ENCODE measurements around the gene PDE11A. TPM values are rescaled to one million over a fixed set of nuclear protein-coding genes. Genes with fewer than 3 reads are reported as not detected.

Gene PDE11A
- total RNA-seq, 1 experiment from 2014 or later: not detected

DNA sequence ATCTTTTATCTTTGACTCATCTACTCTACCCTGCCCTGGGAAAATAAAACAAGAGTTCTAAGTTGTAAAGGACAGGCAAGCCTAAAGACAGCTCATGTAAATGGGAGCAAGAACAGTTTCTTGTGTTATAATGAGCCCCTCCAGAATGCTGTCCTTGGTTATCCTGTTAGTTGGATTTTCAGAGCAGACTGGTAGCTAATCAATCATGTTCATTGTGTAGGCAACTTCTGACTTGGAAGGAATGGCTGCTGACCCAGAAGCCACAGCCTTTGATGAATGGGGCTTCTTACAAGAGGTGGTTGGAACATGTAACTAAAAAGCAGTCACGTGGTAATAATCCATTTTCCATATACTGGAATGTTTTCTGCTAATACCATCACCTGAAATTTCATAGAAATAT is 425.8 kb downstream of the PDE11A start:
- BruUV-seq (replicated peaks): no TSS peak
- intact Hi-C loops (cut with micrococcal nuclease): no loop called here
- DNase-seq (ENCODE audit: unreplicated experiment): no peak
- TF ChIP-seq, protein P1, sequence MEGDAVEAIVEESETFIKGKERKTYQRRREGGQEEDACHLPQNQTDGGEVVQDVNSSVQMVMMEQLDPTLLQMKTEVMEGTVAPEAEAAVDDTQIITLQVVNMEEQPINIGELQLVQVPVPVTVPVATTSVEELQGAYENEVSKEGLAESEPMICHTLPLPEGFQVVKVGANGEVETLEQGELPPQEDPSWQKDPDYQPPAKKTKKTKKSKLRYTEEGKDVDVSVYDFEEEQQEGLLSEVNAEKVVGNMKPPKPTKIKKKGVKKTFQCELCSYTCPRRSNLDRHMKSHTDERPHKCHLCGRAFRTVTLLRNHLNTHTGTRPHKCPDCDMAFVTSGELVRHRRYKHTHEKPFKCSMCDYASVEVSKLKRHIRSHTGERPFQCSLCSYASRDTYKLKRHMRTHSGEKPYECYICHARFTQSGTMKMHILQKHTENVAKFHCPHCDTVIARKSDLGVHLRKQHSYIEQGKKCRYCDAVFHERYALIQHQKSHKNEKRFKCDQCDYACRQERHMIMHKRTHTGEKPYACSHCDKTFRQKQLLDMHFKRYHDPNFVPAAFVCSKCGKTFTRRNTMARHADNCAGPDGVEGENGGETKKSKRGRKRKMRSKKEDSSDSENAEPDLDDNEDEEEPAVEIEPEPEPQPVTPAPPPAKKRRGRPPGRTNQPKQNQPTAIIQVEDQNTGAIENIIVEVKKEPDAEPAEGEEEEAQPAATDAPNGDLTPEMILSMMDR (IDR thresholded peaks at IDR 0.05; ENCODE audit: unreplicated experiment): no peak
- Mint-ChIP-seq H3K27ac (ENCODE audit: low read depth, unreplicated experiment) (no peak overlapping the region), H3K4me3 (ENCODE audit: unreplicated experiment) (no peak overlapping the region), H3K9me3 (ENCODE audit: unreplicated experiment) (no peaks in the 10 kb centered on the region), H3K27me3 (ENCODE audit: insufficient read depth, unreplicated experiment) (peaks cover 4% of the 10 kb centered on the region), H3K36me3 (ENCODE audit: insufficient read depth, unreplicated experiment) (no peaks in the 10 kb centered on the region), H3K4me1 (ENCODE audit: insufficient read depth, unreplicated experiment) (no peaks in the 10 kb centered on the region)
- CTCF ChIA-PET: interaction anchor here (0.6 to 1.2 kb wide), 2 partner anchors 77 to 90 kb away, joined by 3 read pairs; no protein-coding TSS in a partner anchor
- POLR2A ChIA-PET: interaction anchor here (0.7 kb wide), 1 partner anchor 684 kb away, joined by 3 read pairs; no protein-coding TSS in a partner anchor

DNA sequence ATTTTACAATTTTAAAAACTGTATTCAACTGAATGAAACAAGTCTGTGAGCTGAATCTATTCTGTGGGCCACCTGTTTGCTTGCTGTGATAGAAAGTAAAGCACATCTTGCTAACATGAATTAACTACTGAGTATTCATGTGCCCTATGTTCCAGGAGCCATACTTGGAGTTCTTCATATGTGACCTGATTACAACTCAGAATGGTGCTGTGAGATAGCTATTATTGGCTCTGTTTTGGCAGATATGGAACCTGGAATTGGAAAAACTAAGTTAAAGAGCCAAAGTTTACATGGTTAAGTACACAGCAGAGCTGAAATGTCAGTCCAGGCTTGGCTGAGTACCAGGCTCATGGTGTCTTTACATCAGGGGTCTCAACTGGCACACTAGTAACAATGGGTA is 426.3 kb downstream of the PDE11A start:
- H3K27ac Mint-ChIP-seq (ENCODE audit: low read depth, unreplicated experiment): no peak overlapping the region
- DNase-seq (ENCODE audit: unreplicated experiment): no peak
- TF ChIP-seq, protein P1 (IDR thresholded peaks at IDR 0.05; ENCODE audit: unreplicated experiment): no peak
- no TSS peak for BruUV-seq (replicated peaks)
- H3K36me3 Mint-ChIP-seq (ENCODE audit: insufficient read depth, unreplicated experiment): no peaks in the 10 kb centered on the region
- intact Hi-C loops (cut with micrococcal nuclease): no loop called here
- H3K27me3 Mint-ChIP-seq (ENCODE audit: insufficient read depth, unreplicated experiment): no peaks in the 10 kb centered on the region
- POLR2A ChIA-PET: no interaction called here
- CTCF ChIA-PET: interaction anchor here (1.2 kb wide), 1 partner anchor 90 kb away, joined by 3 read pairs; no protein-coding TSS in a partner anchor
- H3K4me3 Mint-ChIP-seq (ENCODE audit: unreplicated experiment): no peak overlapping the region
- no peaks in the 10 kb centered on the region for H3K9me3 Mint-ChIP-seq (ENCODE audit: unreplicated experiment)
- no peaks in the 10 kb centered on the region for H3K4me1 Mint-ChIP-seq (ENCODE audit: insufficient read depth, unreplicated experiment)

DNA sequence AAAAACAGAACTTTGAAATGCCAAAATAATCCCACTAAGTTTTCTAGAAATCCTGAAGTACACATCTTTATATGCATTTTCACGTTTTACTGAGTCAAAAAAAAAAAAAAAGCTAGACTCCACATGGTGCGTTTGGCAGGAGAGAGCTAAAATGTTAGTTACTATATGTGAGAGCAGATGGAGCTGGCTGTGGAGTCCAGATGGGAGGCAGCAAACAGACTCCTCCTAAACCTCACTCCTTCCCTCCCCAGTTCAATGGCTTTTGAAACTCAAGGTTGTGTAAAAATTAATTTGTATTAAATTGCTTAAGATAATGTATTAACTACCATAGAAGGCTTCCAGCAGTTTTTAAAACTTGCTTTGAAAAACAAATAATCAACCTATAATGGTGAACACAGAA is 431.2 kb downstream of the PDE11A start:
- Mint-ChIP-seq H3K27me3 (ENCODE audit: insufficient read depth, unreplicated experiment) (no peaks in the 10 kb centered on the region), H3K4me1 (ENCODE audit: insufficient read depth, unreplicated experiment) (no peaks in the 10 kb centered on the region), H3K4me3 (ENCODE audit: unreplicated experiment) (no peak overlapping the region), H3K27ac (ENCODE audit: low read depth, unreplicated experiment) (no peak overlapping the region), H3K36me3 (ENCODE audit: insufficient read depth, unreplicated experiment) (no peaks in the 10 kb centered on the region), H3K9me3 (ENCODE audit: unreplicated experiment) (no peaks in the 10 kb centered on the region)
- no TSS peak for BruUV-seq (replicated peaks)
- ChIA-PET CTCF (interaction anchor here (0.6 to 0.7 kb wide), 2 partner anchors 14 to 307 kb away, joined by 3 read pairs; no protein-coding TSS in a partner anchor), POLR2A (no interaction called here)
- no peak for DNase-seq (ENCODE audit: unreplicated experiment)
- TF ChIP-seq, protein P1 (IDR thresholded peaks at IDR 0.05; ENCODE audit: unreplicated experiment): no peak
- intact Hi-C loops (cut with micrococcal nuclease): no loop called here

DNA sequence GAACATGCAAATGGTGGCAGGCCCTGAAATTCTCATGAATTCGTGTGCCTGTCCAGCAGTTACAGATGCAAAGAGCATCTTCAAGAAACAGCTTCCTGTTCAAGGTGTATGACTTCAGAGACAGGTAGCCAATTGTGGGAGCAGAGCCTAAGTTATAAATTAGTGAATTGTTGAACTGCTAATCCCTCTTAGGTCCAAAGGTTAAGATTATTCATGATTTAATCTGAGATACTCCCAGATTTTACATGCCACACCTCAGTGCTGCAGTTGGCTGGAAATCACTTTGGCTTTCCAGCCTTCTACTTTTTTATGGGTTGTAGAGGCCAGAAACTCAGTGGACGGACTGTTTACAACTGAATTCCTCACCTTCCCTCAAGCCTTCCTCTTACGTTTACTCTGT is 432.2 kb downstream of the PDE11A start:
- TF ChIP-seq, protein P1 (IDR thresholded peaks at IDR 0.05; ENCODE audit: unreplicated experiment): no peak
- Mint-ChIP-seq H3K27ac (ENCODE audit: low read depth, unreplicated experiment) (no peak overlapping the region), H3K9me3 (ENCODE audit: unreplicated experiment) (no peaks in the 10 kb centered on the region), H3K27me3 (ENCODE audit: insufficient read depth, unreplicated experiment) (no peaks in the 10 kb centered on the region), H3K4me3 (ENCODE audit: unreplicated experiment) (no peak overlapping the region), H3K36me3 (ENCODE audit: insufficient read depth, unreplicated experiment) (no peaks in the 10 kb centered on the region), H3K4me1 (ENCODE audit: insufficient read depth, unreplicated experiment) (no peaks in the 10 kb centered on the region)
- BruUV-seq (replicated peaks): no TSS peak
- no peak for DNase-seq (ENCODE audit: unreplicated experiment)
- ChIA-PET CTCF (interaction anchor here (0.7 to 1.0 kb wide), 2 partner anchors 11 to 122 kb away, joined by 3 read pairs; no protein-coding TSS in a partner anchor), POLR2A (no interaction called here)
- intact Hi-C loops (cut with micrococcal nuclease): no loop called here

Measured in MCF 10A (cell line).